Activated naive CD8-positive, alpha-beta T cell (primary cell): Measurements from ENCODE around the gene STK25.
"Not testable (repeated sequence)": the region's sequence is repeated elsewhere in the genome, so short reads cannot be mapped to it uniquely, and the experiment has no call there.

Source experiments
- H3K27ac Mint-ChIP-seq: one replicate; pipeline ENCODE4 v1.8.0; 2021; ENCODE audit warnings: mixed read lengths
- H3K27me3 Mint-ChIP-seq: one replicate; pipeline ENCODE4 v1.8.0; 2021; ENCODE audit warnings: mixed read lengths
- H3K36me3 Mint-ChIP-seq: one replicate; pipeline ENCODE4 v1.8.0; 2021; ENCODE audit warnings: mixed read lengths
- H3K4me1 Mint-ChIP-seq: one replicate; pipeline ENCODE4 v1.8.0; 2021; ENCODE audit warnings: low read depth, mixed read lengths
- H3K4me3 Mint-ChIP-seq: one replicate; pipeline ENCODE4 v1.8.0; 2021; ENCODE audit warnings: mild to moderate bottlenecking, mixed read lengths
- H3K9me3 Mint-ChIP-seq: one replicate; pipeline ENCODE4 v1.8.0; 2021; ENCODE audit warnings: low read depth, mixed read lengths

Gene STK25

DNA sequence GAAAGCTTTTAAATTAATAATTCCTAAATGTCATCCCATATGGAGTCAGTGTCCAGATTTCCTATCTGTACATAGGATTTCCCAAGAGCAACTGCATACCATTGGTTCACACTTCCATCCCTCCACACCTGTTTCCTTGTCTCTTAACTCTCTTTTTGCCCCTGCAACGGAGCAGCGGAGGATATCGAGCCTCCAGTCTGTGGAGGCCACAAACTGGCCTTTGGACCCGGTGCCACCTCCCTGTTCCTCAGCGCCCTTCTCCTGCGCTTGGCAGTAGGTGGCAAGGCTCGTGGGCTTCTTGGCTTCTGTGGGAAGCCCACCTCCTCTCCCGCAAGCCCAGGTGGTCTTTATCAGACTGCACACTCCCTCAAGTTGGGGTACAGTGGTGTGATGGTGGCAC lies 23.8 kb upstream of the STK25 start:
- no peak overlapping the region for H3K4me3 Mint-ChIP-seq
- H3K27me3 Mint-ChIP-seq, result peaks cover 1% of the 10 kb centered on the region
- H3K36me3 Mint-ChIP-seq, result no peaks in the 10 kb centered on the region
- H3K9me3 Mint-ChIP-seq, result no peaks in the 10 kb centered on the region
- no peaks in the 10 kb centered on the region for H3K4me1 Mint-ChIP-seq
- H3K27ac Mint-ChIP-seq, result no peak overlapping the region

GRCh38 chr2:241531161-241531722 lies 22.9 kb upstream of the STK25 start:
- no peaks in the 10 kb centered on the region for H3K36me3 Mint-ChIP-seq
- H3K27me3 Mint-ChIP-seq, result no peaks in the 10 kb centered on the region
- no peak overlapping the region for H3K4me3 Mint-ChIP-seq
- no peaks in the 10 kb centered on the region for H3K9me3 Mint-ChIP-seq
- no peak overlapping the region for H3K27ac Mint-ChIP-seq
- no peaks in the 10 kb centered on the region for H3K4me1 Mint-ChIP-seq

DNA sequence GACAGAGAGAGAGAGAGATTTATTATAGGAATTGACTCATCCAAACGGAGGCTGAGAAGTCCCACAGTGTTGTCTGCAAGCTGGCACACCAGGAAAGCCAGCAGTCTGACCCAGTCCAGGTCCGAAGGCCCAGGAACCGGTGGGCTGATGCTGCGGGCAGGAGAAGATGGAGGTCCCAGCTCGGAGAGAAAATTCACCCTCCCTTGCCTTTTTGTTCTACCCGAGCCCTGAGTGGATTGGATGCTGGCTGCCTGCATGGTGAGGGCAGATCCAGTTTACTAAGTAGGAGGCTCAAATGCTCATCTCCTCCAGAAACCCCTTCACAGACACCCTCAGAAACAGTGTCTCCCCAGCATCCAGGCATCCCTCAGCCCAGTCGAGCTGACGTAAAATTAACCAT lies 22.2 kb upstream of the STK25 start:
- Mint-ChIP-seq H3K27me3 (no peaks in the 10 kb centered on the region), H3K9me3 (no peaks in the 10 kb centered on the region), H3K4me1 (no peaks in the 10 kb centered on the region), H3K36me3 (no peaks in the 10 kb centered on the region), H3K27ac (no peak overlapping the region), H3K4me3 (no peak overlapping the region)

DNA sequence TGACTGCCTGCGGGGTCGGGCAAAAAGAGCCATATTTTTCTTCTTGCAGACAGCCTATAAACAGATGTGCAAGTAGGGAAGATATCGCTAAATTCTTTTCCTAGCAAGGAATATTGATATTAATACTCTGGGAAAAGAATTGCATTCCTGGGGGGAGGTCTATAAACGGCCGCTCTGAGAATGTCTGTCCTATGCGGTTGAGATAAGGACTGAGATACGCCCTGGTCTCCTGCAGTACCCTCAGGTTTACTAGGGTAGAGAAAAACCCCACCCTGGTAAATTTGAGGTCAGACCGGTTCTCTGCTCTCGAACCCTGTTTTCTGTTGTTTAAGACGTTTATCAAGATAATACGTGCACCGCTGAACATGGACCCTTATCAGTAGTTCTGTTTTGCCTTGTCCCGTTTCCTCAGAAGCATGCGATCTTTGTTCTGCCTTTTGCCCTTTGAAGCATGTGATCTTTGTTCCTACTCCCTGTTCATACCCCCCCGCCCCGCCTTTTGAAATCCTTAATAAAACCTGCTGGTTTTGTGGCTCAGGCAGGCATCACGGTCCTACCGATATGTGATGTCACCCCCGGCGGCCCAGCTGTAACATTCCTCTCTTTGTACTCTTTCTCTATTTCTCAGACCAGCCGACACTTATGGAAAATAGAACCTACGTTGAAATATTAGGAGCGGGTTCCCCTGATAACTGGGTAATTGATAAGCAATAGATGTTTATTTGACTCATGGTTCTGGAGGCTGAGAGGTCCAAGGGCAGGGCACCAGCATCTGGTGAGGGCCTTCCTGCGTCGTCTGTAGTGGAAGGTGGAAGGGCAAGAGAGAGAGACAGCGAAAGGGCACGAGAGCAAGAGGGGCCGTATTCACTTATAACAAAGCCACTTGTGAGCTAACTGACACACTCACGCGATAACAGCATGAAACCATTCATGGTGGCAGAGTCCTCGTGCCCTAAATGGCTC lies 17.7 kb upstream of the STK25 start:
- not testable (repeated sequence) for H3K4me1 Mint-ChIP-seq, H3K27me3 Mint-ChIP-seq, H3K36me3 Mint-ChIP-seq, H3K9me3 Mint-ChIP-seq, H3K27ac Mint-ChIP-seq, H3K4me3 Mint-ChIP-seq

- Mint-ChIP-seq H3K4me1 (peaks cover 2% of the 10 kb centered on the region), H3K27ac (no peak overlapping the region), H3K4me3 (no peak overlapping the region), H3K9me3 (no peaks in the 10 kb centered on the region), H3K36me3 (no peaks in the 10 kb centered on the region), H3K27me3 (peaks cover 7% of the 10 kb centered on the region)
Observed at GRCh38 chr2:241522477-241522876, 14.1 kb upstream of the STK25 start.

GRCh38 chr2:241519669-241520068 lies 11.3 kb upstream of the STK25 start:
- H3K4me1 Mint-ChIP-seq, result peaks cover 13% of the 10 kb centered on the region
- no peaks in the 10 kb centered on the region for H3K36me3 Mint-ChIP-seq
- H3K4me3 Mint-ChIP-seq, result no peak overlapping the region
- no peaks in the 10 kb centered on the region for H3K9me3 Mint-ChIP-seq
- H3K27ac Mint-ChIP-seq, result no peak overlapping the region
- peaks cover 7% of the 10 kb centered on the region for H3K27me3 Mint-ChIP-seq

- Mint-ChIP-seq H3K27ac (no peak overlapping the region), H3K9me3 (no peaks in the 10 kb centered on the region), H3K4me1 (peaks cover 13% of the 10 kb centered on the region), H3K36me3 (no peaks in the 10 kb centered on the region), H3K27me3 (peaks cover 5% of the 10 kb centered on the region), H3K4me3 (no peak overlapping the region)
Observed at GRCh38 chr2:241517297-241517696, 8.9 kb upstream of the STK25 start.

GRCh38 chr2:241516520-241516965 lies 8.2 kb upstream of the STK25 start:
- Mint-ChIP-seq H3K27ac (no peak overlapping the region), H3K27me3 (peaks cover 5% of the 10 kb centered on the region), H3K4me3 (no peak overlapping the region), H3K4me1 (peaks cover 13% of the 10 kb centered on the region), H3K9me3 (no peaks in the 10 kb centered on the region), H3K36me3 (no peaks in the 10 kb centered on the region)

DNA sequence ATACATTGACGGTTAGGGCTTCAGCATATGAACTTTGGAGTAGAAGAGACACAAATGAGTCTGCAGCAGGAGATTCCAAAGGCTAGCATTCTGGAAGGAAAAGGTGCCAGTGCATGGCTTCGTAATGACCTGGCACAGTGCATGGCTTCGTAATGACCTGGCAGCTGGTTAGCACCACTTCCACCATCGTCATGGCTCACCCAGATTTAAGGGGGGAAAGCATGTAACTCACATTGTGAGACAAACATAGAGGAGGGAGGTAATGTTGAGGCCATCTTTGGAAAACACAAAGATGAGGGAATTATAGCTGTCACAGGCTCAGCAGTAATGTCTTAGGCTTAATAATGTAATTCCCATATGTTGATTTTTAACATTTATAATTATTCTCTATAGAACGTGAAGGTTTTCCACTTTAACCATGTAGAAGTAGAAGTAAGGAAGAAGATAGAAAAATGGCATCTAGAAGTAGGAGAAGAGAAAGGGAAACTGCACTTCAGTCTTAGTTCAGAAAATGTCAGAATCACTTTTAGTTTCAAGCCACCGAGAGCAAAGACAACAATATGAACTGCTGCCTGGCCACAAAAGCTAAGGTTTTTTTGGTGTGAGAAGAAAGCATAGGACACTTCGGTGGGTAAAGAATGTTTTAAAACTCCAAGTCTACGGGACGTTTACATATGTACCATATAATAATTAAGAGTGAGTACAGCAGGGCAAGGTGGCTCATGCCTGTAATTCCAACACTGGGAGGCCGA lies 6.8 kb upstream of the STK25 start:
- peaks cover 12% of the 10 kb centered on the region for H3K4me1 Mint-ChIP-seq
- no peak overlapping the region for H3K4me3 Mint-ChIP-seq
- no peaks in the 10 kb centered on the region for H3K27me3 Mint-ChIP-seq
- no peaks in the 10 kb centered on the region for H3K9me3 Mint-ChIP-seq
- no peaks in the 10 kb centered on the region for H3K36me3 Mint-ChIP-seq
- peak overlapping the region; percentile 69 for H3K27ac Mint-ChIP-seq

DNA sequence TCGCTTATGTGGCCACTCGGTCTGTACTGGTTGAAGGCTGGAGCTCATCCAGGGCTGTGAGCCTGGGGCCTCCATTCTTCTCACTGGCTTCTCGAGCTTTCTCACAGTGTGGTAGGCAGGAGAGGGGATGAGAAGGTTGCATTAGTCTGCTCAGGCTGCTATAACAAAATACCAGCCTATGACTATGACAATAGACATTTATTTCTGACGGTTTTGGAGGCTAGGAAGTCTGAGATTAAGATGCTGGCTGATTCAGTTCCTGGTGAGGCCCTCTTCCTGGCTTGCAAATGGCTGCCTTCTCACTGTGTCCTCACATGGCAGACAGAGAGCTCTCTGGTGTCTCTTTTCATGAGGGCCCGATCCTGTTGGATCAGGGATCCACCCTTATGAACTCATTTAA lies 6.2 kb upstream of the STK25 start:
- Mint-ChIP-seq H3K4me3 (no peak overlapping the region), H3K9me3 (no peaks in the 10 kb centered on the region), H3K36me3 (no peaks in the 10 kb centered on the region), H3K27me3 (no peaks in the 10 kb centered on the region), H3K27ac (no peak overlapping the region), H3K4me1 (peaks cover 16% of the 10 kb centered on the region)

DNA sequence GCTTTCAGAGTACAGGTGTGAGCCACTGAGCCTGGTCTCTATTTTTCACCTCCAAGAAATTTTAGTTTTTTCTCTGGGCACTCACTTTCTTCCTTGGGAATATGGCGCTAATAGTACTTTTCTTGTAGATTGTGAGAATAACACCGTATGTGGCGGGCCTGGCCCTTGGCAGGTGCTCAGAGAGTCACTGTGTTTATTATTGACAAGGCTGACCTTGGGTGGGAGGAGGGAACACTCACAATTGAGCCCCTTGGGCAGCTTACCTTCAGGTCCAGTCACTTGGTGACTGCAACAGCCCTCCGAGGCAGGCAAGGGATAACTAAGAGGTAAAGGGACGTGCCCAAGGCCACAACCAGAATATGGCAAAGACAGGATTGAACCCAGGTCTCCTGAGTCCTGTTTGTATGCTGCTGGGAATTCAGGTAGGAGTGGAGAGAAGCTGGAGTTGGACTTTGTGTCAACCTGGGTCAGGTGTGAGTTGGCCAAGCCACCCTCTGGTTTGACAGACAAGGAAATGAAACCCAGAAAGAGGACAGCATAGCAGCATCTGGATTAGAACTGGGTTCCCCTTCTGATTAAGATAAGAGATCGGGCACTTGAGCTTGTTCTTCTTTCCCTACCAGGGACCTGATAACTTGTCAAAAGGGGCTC lies 2.8 kb upstream of the STK25 start:
- Mint-ChIP-seq H3K36me3 (no peaks in the 10 kb centered on the region), H3K27ac (no peak overlapping the region), H3K4me1 (peaks cover 26% of the 10 kb centered on the region), H3K9me3 (no peaks in the 10 kb centered on the region), H3K27me3 (no peaks in the 10 kb centered on the region), H3K4me3 (peak overlapping the region; percentile 32)

- H3K27ac Mint-ChIP-seq, result peak overlapping the region; percentile 67
Observed at GRCh38 chr2:241509155-241509784, 886 bp upstream of the STK25 start.

GRCh38 chr2:241507430-241508239 lies 749 bp downstream of the STK25 start:
- peak overlapping the region; percentile 58 for H3K27ac Mint-ChIP-seq
- H3K36me3 Mint-ChIP-seq, result no peaks in the 10 kb centered on the region
- no peaks in the 10 kb centered on the region for H3K9me3 Mint-ChIP-seq
- H3K4me1 Mint-ChIP-seq, result peaks cover 18% of the 10 kb centered on the region
- H3K27me3 Mint-ChIP-seq, result no peaks in the 10 kb centered on the region
- peak overlapping the region; percentile 87 for H3K4me3 Mint-ChIP-seq

More at GRCh38 chr2:241509155-241509784, 886 bp upstream of the STK25 start:
- Mint-ChIP-seq H3K4me3 (peak overlapping the region; percentile 86), H3K36me3 (no peaks in the 10 kb centered on the region), H3K4me1 (peaks cover 18% of the 10 kb centered on the region), H3K27me3 (no peaks in the 10 kb centered on the region), H3K9me3 (no peaks in the 10 kb centered on the region)
